Central memory CD4-positive, alpha-beta T cell (primary cell): ENCODE results near the gene CFAP251.
"Not testable (repeated sequence)": the region's sequence is repeated elsewhere in the genome, so short reads cannot be mapped to it uniquely, and the experiment has no call there.

ENCODE experiments used
- DNase-seq: peaks from one replicate; pipeline ENCODE4 v3.0.0; 2022

CFAP251 gene

GRCh38 chr12:121911824-121912585 lies 6.4 kb upstream of the CFAP251 start:
- no peak for DNase-seq

GRCh38 chr12:121915841-121916321 lies 2.5 kb upstream of the CFAP251 start:
- no peak for DNase-seq

DNA sequence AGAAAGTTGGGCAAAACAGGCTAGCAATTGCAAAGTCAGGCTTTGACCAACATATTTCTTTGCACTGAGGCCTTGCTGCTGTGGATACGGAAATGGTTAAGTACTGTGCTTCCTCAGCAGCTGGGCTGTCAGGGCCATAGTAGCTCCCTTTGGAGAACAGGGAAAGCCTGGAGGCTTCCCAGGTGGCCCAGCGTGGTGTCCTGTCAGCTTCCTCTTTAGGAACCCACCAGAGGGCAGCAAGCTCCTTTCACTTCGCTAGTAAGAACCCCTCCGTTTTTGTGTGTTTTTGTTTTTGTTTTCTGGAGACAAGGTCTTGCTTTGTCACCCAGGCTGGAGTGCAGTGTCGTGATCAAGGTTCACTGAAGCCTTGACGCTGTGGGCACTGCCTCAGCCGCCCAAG lies 1.7 kb upstream of the CFAP251 start:
- no peak for DNase-seq

DNA sequence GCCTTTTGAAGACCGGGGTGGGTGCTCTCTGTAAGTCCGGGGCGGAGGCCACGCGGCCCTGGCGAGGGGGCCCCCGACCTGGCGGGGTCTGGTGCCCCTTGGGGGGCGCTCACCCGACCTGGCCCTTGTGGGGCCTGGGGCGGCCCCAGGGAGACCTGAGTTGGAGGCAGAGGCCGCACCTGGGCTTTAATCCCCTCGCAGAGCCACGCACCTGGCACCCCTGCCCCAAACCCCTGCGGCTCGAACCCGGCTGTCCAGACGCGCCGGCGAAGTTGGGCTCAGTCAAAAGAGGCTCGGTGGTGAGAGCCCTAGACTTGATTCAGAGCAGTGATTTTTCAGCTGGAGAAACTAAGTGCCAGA lies 267 bp downstream of the CFAP251 start:
- no peak for DNase-seq

- DNase-seq, result no peak
These were observed 2.7 kb downstream of the CFAP251 start for GRCh38 chr12:121921066-121921465.

DNA sequence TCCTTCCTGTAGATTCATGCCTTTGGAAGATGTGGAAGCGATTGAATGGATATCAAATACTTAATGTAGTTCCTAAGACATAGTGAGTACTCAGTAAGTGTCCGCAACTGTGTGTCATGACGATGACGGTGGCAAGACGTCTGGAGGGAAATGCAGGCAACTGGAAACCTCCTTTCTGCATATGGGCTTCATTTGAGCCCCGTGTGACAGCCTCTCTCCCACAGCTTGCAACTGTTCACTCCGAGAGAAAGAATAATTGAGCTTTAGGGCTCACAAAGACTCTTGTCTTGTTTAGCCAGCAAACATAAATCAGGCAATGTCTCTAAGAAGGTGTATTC lies 6.9 kb downstream of the CFAP251 start:
- DNase-seq, result no peak

DNA sequence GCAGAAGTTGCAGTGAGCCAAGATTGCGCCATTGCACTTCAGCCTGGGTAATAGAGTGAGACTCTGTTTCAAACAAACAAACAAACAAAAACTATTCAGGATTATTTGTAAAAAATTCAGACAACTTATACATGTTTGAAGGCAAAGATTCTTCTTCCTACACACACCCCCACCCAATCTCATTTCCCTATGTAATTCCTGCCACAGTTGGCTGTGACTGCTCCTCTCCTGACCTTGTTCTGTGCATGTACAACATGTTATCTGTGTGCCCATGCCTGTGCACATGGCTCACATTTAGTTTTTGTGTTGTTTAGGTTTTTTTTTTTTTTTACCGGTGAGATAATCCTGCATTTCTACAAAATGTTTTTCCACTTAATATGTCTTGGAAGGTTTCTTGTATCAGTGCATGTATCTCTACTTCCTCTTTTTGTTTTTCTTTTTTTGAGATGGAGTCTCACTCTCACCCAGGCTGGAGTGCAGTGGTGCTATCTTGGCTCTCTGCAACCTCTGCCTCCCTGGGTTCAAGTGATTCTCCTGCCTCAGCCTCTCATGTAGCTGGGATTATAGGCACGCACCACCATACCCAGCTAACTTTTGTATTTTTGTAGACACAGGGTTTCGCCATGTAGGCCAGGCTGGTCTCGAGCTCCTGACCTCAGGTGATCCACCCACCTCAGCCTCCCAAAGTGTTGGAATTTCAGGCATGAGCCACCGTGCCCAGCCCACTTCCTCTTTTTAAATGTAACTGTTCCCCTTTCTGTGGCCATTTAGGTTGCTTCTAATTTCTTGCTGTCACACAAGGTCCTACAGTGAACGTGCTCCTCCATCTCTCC lies 8.7 kb downstream of the CFAP251 start:
- DNase-seq, result no peak

DNA sequence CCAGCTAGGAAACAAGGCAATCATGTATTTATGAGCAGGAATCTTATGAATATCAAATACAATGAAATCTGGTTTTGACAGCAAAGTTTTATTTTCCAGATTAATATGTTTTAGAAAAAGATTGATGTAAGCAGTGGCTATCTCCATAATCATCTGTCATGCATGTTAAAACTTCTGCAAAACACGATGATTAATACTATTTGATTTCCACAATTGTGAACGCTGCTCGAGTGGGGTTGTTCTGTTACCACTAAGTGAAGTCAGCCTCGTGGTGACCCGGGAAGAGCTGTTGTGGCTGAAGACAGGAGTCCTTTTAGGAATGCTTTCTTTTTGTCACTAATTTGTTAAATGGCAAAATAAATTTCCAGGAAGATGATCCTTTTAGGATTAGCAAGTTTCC lies 9.4 kb downstream of the CFAP251 start:
- no peak for DNase-seq

GRCh38 chr12:121929545-121929944 lies 11.2 kb downstream of the CFAP251 start:
- DNase-seq, result not testable (repeated sequence)

DNA sequence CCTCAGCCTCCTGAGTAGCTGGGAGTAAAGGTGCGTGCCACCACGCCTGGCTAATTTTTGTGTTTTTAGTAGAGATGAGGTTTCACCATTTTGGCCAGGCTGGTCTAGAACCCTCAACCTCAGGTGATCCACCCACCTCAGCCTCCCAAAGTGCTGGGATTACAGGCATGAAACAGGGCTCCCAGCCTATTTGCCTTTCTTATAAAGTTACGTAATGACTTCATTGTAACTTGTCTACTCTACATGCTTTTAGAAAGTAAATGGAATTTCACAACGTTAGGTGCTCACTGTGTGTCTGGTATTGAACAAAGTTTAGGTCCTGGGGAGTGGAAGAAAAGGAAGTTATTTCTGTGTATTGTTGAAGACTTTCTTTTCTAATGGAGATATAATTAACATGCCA lies 12.5 kb downstream of the CFAP251 start:
- no peak for DNase-seq

DNA sequence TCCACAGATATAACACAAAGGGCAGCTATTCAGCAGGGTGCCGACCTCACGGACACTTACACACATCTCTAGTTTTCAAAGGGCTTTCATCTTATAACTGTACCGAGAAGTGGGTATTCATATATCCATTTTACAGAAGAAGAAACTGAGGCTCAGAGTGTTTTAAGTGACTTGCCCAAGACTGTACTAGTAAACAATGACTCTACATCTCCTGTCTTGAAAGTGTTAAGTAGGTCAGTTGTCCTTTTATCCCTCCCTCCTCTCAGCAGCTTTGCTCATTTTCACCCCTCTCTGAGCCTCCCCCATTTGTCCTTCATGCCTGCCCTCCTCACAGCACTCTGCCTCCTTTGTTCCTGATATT lies 13.8 kb downstream of the CFAP251 start:
- DNase-seq, result no peak

DNA sequence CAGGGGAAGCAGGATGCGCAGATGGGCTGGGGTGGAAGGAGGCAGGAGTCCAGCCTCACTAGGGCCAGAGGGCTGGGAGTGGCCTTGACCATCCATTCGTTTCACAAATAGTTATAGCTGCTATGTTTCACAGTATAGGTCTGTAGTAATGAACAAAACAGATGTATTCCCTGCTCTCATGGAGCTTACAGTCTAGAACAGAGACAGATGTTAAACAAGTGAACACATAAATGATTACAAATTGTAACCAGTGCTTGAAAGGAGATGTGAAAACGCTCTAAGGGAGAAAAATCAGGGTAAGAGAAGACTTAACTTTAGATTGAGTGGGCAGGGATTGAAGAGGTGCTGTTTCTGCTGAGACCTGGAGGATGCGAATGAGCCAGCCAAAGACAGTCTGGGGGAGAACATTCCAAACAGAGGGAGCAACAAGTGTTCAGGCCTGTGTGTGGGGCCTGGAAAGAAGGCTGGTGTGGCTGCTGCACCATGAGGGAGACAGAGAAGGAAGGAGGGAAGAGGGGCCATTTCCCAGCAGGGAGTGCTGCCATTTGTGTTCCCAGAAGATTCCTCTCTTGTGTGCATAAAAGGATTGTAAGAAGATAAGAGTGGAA lies 14.6 kb downstream of the CFAP251 start:
- no peak for DNase-seq

- no peak for DNase-seq
These were observed 15.3 kb downstream of the CFAP251 start for GRCh38 chr12:121933522-121934308.

DNA sequence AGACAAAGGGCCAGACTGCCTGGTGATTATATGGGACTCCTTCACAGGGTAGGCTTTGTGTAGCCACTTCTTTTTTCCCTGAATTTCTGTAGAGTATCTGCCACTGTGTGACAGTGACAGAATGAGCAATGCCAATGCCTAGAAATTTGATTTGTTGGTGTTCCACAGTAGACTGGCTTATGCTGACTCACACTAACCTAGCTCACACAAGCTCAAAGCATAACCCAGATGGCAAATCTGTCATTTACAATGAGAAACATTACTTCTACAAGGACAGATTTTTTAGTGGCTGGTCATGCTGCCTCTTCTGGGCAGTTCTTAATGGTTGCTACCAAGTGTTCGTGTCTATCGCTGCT lies 15.9 kb downstream of the CFAP251 start:
- DNase-seq, result no peak

- DNase-seq, result no peak
These were observed 19.3 kb downstream of the CFAP251 start for GRCh38 chr12:121937654-121938053.

DNA sequence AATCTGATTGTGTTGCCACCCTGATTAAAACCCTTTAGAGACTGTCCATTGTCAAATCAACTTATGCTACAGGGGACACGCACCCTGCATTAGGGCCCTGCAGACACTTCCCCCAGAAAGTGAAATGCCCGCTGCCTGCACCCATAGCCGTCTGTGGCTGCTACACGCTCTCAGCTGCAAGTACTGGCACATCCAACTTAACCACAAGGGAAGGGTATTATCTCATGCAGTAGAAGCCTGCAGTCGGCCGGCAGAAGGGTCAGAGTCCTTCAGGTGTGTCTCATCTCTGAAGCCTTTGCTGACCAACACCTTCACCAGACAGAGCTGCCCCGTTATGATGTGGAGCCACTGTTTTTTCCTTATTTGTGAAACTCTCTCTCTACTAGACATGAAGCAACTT lies 20.8 kb downstream of the CFAP251 start:
- no peak for DNase-seq

DNA sequence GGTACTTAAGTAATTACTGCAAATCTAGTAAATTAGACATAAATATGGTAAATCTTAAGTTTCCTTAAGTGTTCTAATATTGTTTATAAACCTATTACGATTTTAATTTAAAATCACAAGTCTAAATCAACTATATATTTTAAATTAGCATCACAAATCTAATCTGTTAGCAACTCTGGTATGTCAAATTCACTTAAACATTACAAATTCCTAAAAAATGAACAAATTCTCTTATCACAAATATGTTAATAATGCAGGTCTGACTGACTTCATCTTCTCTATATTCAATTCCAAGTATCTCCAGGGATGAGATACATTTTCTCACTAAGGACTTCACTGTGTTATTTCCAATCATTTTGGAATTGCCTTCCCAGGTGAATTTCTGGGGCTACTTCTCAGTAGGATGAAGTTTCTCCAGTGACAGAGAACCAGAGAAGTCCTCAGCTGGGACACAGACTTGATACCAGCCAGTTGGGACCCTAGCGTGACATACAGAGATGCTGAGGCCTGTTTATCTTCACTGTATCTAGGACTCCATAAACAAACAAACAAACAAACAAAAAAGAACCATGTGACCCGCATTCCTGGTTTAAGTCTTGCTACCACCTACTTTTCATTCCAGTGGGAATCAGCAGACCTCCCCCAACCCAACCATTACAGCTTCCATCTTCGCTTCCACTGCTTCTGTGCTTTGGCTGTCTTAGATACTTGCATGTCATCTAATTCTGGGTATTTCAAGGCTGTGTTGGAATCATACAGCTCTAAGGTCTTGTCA lies 21.8 kb downstream of the CFAP251 start:
- DNase-seq, result no peak

GRCh38 chr12:121942145-121942718 lies 23.8 kb downstream of the CFAP251 start:
- DNase-seq, result no peak

DNA sequence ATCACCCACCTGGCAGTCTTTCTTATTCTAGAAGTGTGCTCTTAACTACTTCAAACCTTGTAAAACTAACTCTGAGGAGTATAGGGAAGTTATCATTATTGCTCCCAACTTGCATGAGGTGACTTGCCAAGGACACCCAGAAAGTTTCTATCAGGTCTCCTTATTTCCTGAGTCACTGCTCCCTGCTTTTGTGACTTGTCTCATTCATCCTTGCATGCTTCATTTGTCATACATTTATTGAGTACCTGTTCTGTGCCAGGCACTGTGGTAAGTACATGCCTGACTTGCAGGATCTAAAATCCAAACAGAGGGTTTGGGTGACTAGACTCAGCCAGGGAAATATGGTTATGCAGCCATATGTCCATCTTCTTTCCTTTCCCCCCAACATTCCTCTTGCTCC lies 25.5 kb downstream of the CFAP251 start:
- no peak for DNase-seq

- DNase-seq, result no peak
These were observed 28.1 kb downstream of the CFAP251 start for GRCh38 chr12:121946313-121947025.

DNA sequence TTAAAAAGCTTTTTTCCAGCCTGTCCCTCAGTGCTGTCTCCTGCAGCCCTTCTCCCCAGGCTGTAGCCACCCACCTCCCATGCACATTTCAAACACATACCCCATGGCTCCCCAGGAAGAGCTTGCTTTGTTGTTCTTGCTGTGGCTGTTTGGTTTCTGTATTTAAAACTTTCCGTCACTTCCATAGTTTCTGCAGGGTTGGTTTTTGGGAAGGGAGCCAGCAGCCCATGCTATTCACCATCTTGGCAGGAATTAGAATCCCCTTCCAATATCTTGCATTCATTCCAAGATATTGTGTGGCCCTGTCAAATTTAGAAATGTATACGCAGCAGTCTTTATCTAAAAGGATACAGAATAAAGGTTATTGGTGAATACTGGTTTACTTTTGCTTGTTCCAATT lies 29.6 kb downstream of the CFAP251 start:
- DNase-seq, result no peak
